GM12875 (cell line): ENCODE results near the gene TEX22.

Experiments used
- H3K4me3 ChIP-seq: one replicate; pipeline ENCODE4 v1.5.1; 2011; ENCODE audit warnings: low read depth, low read length, control low read depth
- CTCF ChIP-seq: IDR thresholded peaks from 2 replicates; pipeline ENCODE4 v1.5.1; 2011; ENCODE audit warnings: low read depth, mild to moderate bottlenecking, control low read depth, inconsistent platforms, low read length, moderate library complexity, borderline replicate concordance; ENCODE audit not compliant: insufficient read depth

Gene TEX22

GRCh38 chr14:105419195-105420091 lies 21.1 kb downstream of the TEX22 start, which contains the start of gene MTA1:
MTA1 (plus strand) TSS chr14:105419827; CDS start chr14:105420036, 209 bp downstream.
- H3K4me3 ChIP-seq, result peak within 1 kb of the TSS; percentile 94

GRCh38 chr14:105420101-105420973 lies 22.0 kb downstream of the TEX22 start:
- no peak for TF ChIP-seq CTCF
- H3K4me3 ChIP-seq, result peak overlapping the region; percentile 94

More at GRCh38 chr14:105419195-105420091, 21.1 kb downstream of the TEX22 start, which contains the start of gene MTA1:
- no peak for TF ChIP-seq CTCF

GRCh38 chr14:105420974-105421674 lies 22.8 kb downstream of the TEX22 start:
- TF ChIP-seq CTCF, result no peak
- peak overlapping the region; percentile 94 for H3K4me3 ChIP-seq

- TF ChIP-seq CTCF, result no peak
- H3K4me3 ChIP-seq, result peak overlapping the region; percentile 94
Measured at GRCh38 chr14:105421723-105422615, 23.6 kb downstream of the TEX22 start.

- no peak overlapping the region for H3K4me3 ChIP-seq
- TF ChIP-seq CTCF, result no peak
Measured at GRCh38 chr14:105422695-105423487, 24.6 kb downstream of the TEX22 start.
